ENCODE results near the gene VRK2.
"Not testable (repeated sequence)": the region's sequence is repeated elsewhere in the genome, so short reads cannot be mapped to it uniquely, and the experiment has no call there.

The VRK2 gene

DNA sequence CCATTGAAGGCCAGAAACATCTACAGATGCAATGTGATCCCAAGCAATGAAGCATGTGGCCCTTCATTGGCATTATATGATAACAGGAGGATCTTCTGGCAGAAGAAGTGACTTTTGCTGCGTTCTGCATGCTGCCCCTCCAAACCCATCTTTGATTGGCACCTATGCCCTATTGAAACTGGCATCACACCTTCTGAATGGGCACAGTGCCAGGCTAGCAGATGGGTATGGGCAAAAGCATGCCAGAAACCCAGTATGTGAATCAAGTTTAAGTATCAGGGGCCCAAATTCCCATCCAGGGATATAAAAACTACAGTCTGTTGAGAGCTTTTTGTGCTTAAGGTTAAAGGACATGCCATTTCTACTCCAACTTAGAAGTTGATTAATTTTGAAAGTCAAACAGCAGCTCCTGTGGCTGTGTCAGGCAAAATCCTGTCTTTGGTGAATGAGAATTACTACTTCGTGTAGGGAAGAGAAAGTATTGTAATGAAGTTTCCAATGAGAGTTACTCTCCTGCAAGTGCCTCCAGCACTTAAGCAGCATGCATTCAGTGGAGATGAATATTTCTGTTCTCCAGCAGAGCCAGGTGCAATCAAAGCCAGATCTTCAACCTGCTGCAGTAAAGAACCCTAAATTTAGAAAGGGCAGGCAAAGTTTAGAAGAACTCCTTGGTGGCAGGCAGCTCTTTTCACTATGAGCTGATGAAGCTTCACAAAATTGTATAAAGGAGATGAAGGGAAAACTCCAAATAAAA lies 8.6 kb downstream of the VRK2 start:
- DNase-seq, result no peak

DNA sequence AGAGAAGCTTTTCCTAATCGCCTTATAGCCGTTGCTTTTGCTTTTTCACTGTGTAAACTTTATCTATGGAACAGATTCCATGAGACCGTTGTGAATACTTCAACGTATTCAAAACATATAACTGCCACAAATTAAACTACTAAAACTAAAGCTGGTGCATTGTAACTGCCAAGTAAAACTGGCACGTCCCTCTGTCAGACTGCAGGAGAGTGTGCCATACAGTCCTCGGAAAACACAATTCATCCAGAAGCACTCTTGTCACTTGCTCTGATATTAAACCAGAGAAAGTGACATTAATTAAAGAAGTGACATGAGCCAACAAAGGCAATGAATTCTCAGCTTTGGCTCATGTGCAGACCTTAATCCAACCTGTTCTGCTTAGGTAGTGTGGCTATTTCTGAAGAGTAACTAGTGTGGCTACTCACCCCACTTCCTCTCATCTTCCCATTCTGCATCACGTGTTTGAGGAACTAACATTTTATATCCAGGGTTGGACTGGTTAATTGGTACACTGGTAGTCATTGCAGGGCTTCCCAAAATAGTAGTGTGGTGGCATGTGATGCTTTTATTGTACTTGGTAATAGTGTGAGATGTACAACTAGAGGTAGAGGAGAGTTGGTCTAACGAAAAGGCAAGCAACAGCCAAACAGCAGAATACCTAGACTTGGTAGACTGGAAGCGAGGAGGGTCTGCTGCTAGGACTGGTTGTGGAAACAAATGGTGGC lies 9.7 kb downstream of the VRK2 start:
- no peak for DNase-seq

DNA sequence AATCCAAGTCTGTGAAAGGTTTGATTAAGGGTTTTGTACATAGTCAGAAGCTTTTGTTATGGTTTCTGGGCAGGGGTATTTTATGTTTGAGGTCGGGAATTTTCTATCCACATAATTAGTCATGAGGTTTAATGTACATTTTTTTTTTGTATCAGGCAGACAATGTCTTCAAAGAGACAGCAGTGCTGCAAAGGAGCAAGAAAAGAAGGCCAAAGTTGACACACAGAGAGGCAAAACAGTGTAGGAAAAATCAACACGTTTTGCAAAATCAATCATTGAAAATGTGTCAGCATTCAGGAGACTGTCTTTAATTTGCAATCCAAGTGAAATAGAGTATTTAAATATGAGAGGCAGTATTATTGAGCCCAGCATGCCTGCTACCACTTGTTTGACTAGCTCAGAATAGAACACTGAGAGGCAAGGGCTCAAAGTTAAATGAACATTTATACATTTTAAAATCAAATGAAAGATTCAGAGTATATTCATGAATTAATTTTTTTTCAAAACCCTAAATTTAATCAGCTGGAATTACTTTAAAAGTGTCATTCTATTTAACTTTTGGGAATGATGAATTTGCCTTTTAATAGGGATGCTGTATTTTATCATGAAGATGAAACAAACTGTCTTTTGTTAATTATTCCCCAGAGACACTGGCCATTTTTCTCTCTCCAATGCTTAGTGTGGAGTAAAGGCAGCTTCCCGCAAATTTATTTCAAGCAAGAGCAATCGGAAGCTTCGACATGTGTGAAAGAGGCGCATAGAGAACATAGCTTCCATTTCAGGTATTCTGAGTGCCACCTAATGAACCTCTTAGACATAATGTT lies 11.3 kb downstream of the VRK2 start:
- DNase-seq, result no peak

GRCh38 chr2:58063641-58064040 lies 17.0 kb downstream of the VRK2 start:
- peak; percentile 40 for DNase-seq

- DNase-seq, result no peak
Measured at GRCh38 chr2:58064086-58064485, 17.5 kb downstream of the VRK2 start.

- no peak for DNase-seq
Measured at GRCh38 chr2:58065248-58065647, 18.6 kb downstream of the VRK2 start.

- DNase-seq, result no peak
Measured at GRCh38 chr2:58067001-58067400, 20.4 kb downstream of the VRK2 start.

GRCh38 chr2:58070765-58071164 lies 24.2 kb downstream of the VRK2 start:
- no peak for DNase-seq

GRCh38 chr2:58072102-58072501 lies 25.5 kb downstream of the VRK2 start:
- DNase-seq, result no peak

- DNase-seq, result no peak
Measured at GRCh38 chr2:58073008-58073407, 26.4 kb downstream of the VRK2 start.

- no peak for DNase-seq
Measured at GRCh38 chr2:58073751-58074150, 27.1 kb downstream of the VRK2 start.

DNA sequence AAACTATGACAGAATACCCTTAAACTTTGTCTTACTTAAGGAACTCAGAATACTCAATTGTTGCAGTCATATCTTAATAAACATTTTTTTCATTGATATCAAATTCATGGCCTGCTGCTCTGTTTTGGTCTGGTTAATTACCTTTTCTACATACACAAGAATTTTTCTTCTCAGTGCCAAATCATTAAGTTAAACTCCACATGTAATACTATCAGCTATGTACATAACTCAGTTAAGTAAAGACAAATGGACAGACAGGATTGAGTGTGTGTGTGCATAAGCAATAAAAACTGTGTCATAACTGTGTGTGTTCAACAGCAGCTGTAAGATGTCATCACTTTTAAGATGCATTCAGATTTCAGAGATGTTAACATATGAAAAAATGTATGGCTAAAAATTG lies 34.4 kb downstream of the VRK2 start:
- no peak for DNase-seq

DNA sequence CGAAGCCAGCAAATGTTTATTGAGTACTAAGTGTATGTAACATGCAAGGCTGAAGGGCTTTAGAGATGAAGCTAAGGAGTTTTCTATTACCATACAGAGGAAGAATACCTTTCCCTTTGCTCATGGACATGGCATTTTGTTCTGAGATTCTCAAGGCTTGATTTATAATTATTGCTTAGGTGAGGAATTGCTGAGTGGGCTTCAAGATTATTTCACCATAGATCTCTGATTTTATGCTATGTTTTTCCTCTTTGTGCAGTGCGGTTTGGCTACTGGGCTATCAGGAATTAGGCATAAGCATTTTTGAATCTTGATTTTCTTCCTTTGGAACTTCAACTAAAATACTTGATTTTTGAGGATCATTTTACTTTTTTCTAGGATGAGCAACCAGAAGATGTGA lies 42.5 kb downstream of the VRK2 start:
- DNase-seq, result no peak

DNA sequence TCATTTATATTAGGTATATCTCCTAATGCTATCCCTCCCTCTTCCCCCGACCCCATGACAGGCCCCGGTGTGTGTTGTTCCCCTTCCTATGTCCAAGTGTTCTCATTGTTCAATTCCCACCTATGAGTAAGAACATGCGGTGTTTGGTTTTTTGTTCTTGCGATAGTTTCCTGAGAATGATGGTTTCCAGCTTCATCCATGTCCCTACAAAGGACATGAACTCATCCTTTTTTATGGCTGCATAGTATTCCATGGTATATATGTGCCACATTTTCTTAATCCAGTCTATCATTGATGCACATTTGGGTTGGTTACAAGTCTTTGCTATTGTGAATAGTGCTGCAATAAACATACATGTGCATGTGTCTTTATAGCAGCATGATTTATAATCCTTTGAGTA lies 46.2 kb downstream of the VRK2 start:
- not testable (repeated sequence) for DNase-seq

DNA sequence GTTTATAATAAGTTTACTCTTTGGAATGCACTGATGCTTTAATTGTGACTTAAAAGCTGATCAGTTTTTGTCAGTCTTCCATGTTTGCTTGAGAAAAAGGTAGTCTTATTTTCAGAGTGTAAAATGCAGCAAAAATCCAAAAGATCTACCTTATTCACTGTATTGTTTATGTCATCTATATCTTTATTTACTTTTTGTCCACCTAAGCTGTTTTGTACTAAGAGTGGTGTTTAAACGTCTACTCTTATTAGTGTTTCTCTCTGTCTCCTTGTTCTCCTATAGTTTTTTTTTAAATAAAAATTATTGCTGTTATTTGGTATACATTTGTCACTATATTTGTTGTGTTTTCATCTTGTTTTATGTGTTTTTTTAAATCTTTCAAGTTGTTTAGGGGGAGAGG lies 50.4 kb downstream of the VRK2 start:
- DNase-seq, result no peak

GRCh38 chr2:58098254-58099095 lies 51.9 kb downstream of the VRK2 start:
- no peak for DNase-seq

DNA sequence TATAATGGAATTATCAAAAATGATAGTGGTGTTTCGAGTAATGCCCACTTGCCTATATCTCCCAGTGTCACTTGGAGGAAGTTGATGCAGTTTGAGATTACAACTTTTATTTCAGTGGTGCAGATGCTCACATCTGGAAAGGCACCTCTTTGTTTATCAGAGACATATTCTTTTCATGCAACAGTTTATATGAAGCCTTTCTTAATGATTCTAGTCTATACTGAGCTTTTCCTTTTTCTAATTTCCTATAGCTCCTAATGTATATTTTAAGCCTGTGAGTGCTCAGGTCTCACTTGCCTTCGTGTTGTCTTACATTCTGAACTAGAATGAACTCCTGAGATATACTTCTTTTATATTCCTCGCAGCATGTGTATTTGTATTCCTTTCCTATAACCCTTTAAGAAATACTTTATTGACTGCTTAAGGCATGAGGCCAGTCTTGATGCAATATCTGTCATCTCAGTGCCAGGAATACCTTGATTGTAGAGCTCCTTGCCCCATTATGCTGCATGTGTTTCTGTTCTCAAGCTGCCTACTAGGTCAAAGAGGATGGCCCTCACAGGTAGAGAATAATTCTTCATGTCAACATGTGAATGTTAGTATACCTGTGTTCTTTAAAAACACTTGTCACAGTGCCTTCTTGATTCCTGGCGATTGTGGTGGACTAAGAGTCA lies 52.6 kb downstream of the VRK2 start:
- no peak for DNase-seq

DNA sequence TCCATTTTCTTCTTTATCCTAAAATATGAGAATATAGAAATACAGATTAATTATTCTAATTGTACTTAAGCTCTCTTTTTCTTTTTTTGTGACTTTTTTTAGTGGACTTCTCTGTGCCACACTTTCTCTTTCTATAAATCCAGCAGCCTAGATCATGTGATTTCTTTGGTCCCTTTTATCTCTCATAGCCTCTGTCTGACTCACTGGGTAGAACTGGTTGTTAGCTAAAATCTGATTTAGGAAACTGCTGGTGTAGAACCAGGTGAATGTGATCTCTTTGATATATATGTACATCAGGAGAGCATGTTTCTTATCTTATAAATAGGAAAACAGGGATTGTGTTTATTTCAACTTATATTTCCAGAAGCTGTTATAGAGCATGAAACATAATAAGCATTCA lies 54.9 kb downstream of the VRK2 start:
- DNase-seq, result peak; percentile 29

DNA sequence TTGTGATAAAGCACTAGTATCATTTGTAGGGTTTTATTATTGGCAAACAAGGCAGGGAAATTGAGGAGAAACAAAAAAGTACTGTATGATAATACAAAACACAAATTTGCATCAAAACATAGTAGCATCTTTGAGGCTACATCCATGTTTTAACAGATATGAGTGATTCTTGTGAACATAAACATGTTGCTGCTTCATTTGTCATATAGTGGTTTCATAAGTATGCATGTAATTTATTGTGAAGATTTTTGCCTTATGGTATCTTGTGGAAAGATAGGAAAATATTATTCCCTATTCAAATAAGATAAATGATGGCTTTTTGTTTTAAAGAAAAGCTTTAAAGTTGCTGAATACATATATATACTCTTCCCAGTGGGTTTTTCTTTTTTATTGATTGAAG lies 60.3 kb downstream of the VRK2 start:
- DNase-seq, result no peak

DNA sequence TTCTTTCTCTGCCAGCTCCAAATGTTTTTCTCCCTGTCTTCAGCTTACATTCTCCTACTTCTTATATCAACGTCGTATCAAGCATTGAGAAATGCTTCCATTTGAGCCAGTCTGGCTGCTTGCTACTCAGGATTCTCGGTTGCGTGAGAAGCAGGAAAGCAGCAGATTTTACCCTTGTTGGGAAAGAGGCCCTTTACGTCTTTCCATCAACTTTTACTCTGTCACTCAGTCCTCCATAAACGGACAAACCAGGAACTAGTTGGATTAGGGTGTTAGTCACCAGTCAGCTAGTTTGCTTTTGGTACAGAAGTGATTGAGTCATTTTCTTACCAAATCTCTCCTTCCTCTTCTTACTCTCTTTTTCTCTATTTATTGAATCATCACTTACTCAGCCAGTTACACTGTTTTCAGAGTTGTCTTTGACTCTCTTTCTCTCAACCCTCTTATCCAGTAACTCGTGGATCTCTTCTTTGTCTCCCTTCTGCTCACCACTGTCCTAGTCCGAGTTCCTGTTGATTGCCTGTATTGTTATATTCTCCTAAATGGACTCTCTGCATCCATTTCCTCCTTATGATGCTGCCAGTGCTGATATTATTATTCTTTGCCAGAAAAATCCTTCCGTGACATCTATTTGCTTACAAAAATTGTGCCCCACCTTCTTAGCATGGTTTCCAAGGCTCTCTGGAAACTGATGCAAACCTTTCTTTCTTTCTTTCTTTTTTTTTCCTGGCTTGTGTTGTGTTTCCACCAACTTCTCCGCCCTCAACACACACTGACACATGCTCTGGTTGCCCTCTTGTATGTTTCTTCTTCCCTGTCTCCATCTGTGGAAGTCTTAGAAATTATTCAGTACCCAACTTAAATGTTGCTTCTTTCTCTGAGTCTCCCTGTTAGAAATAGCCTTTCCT lies 61.5 kb downstream of the VRK2 start:
- DNase-seq, result peak; percentile 81

DNA sequence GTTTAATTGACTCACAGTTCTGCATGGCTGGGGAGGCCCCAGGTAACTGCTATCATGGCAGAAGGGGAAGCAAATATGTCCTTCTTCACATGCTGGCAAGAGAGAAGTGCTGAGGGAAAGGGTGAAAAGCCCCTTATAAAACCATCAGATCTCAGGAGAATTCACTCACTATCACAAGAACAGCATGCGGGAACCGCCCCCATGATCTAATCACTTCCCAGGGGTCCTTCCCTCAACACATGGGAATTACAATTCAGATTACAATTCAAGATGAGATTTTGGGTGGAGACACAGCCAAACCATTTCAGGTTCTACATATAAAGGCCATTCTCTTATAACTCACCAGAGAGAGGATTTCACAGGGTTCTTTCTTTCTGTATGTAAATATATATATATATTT lies 62.9 kb downstream of the VRK2 start:
- DNase-seq, result no peak

All from NCI-H226 (cell line).